Measurements from ENCODE around the gene TCIRG1.

DNA sequence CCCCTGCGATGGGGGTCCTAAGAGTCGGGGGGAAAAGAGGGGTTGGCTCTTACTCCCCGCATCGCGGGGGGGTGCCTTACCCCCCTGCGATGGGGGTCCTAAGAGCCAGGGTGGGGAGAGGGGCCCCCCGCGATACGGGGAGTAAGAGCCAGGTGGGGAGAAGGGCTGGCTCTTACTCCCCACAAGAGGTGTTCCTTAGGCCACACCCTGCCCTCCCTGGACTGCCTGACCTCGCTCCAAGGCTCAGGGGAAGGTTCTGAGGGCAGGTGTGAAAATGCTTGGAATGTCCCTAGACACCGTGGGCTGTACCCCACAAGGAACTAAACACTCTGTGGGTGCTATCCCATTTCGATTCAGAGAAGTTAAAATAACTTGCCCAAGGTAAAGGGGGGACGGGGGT lies 42.8 kb upstream of the TCIRG1 start:
- TF ChIP-seq, protein P1, sequence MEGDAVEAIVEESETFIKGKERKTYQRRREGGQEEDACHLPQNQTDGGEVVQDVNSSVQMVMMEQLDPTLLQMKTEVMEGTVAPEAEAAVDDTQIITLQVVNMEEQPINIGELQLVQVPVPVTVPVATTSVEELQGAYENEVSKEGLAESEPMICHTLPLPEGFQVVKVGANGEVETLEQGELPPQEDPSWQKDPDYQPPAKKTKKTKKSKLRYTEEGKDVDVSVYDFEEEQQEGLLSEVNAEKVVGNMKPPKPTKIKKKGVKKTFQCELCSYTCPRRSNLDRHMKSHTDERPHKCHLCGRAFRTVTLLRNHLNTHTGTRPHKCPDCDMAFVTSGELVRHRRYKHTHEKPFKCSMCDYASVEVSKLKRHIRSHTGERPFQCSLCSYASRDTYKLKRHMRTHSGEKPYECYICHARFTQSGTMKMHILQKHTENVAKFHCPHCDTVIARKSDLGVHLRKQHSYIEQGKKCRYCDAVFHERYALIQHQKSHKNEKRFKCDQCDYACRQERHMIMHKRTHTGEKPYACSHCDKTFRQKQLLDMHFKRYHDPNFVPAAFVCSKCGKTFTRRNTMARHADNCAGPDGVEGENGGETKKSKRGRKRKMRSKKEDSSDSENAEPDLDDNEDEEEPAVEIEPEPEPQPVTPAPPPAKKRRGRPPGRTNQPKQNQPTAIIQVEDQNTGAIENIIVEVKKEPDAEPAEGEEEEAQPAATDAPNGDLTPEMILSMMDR (IDR thresholded peaks at IDR 0.05 in 4 of 5, conservative IDR thresholded peaks at IDR 0.05 in 1 of 5) = no peak
- TF ChIP-seq POLR2A (IDR thresholded peaks at IDR 0.05) = no peak
